Fibroblast of lung (primary cell): ENCODE results near the gene C16orf87. TPM values are rescaled to one million over a fixed set of nuclear protein-coding genes. Genes with fewer than 3 reads are reported as not detected.

ENCODE experiments used
- DNase-seq, 2 donors: peaks; one replicate each; pipeline versions ENCODE4 v3.0.0 to v3.0.0-alpha.2; 2010; ENCODE audit warnings: low read depth in 2 of 2
- H2AFZ ChIP-seq: 2 replicates; pipeline ENCODE4 v1.5.1; 2012; ENCODE audit warnings: low read length, control low read depth, inconsistent platforms
- H3K27ac ChIP-seq: 2 replicates; pipeline ENCODE4 v1.5.1; 2011; ENCODE audit warnings: low read length, control low read depth; ENCODE audit not compliant: insufficient read depth
- H3K27me3 ChIP-seq: 2 replicates; pipeline ENCODE4 v1.5.1; 2011; ENCODE audit warnings: mild to moderate bottlenecking, low read length; ENCODE audit not compliant: control insufficient read depth, insufficient read depth
- H3K36me3 ChIP-seq: 2 replicates; pipeline ENCODE4 v1.5.1; 2011; ENCODE audit warnings: low read length; ENCODE audit not compliant: control insufficient read depth, insufficient read depth
- H3K4me1 ChIP-seq: 2 replicates; pipeline ENCODE4 v1.5.1; 2011; ENCODE audit warnings: low read length; ENCODE audit not compliant: control insufficient read depth, insufficient read depth; ENCODE audit errors: extremely low read depth
- H3K4me2 ChIP-seq: 2 replicates; pipeline ENCODE4 v1.5.1; 2011; ENCODE audit warnings: low read length, control low read depth; ENCODE audit not compliant: insufficient read depth; ENCODE audit errors: extremely low read depth
- H3K4me3 ChIP-seq, 4 experiments: fragments of 200-600 bp in 1 of 4; sonication (generic) in 1 of 4; replicated peaks in 1 of 4; 2 replicates each; pipeline ENCODE4 v1.5.1; 2011 to 2016; ENCODE audit warnings: low read length in 4 of 4, low read depth in 3 of 4, mild to moderate bottlenecking in 3 of 4, control low read depth in 2 of 4, inconsistent platforms in 1 of 4, mixed read lengths in 1 of 4; ENCODE audit not compliant: insufficient read depth in 1 of 4; ENCODE audit errors: control extremely low read depth in 1 of 4
- H3K79me2 ChIP-seq: 2 replicates; pipeline ENCODE4 v1.5.1; 2012; ENCODE audit warnings: mild to moderate bottlenecking, low read length, inconsistent platforms; ENCODE audit not compliant: control insufficient read depth, insufficient read depth
- H3K9ac ChIP-seq: 2 replicates; pipeline ENCODE4 v1.5.1; 2011; ENCODE audit warnings: mild to moderate bottlenecking, low read length, control low read depth; ENCODE audit not compliant: insufficient read depth
- H3K9me3 ChIP-seq: 2 replicates; pipeline ENCODE4 v1.5.1; 2012; ENCODE audit warnings: low read depth, low read length; ENCODE audit not compliant: control insufficient read depth, insufficient read depth
- H4K20me1 ChIP-seq: 2 replicates; pipeline ENCODE4 v1.5.1; 2011; ENCODE audit warnings: low read length; ENCODE audit not compliant: control insufficient read depth, insufficient read depth; ENCODE audit errors: extremely low read depth
- EZH2 ChIP-seq: IDR thresholded peaks from 2 replicates; pipeline ENCODE4 v1.5.1; 2012; ENCODE audit warnings: low read length, control low read depth, mild to moderate bottlenecking; ENCODE audit errors: missing control alignments
- polyA plus RNA-seq, 2 donors: library from polyadenylated mRNA; depleted of rRNA in 1 of 2; stranded (reverse) in 1 of 2; unstranded in 1 of 2; fragments of >200 nt; gene quantifications; 2 replicates each; pipeline ENCODE4 v1.2.1, GENCODE V29; 2011 to 2012; ENCODE audit warnings: missing spikeins in 1 of 2
- total RNA-seq: library from RNA; depleted of rRNA; stranded (reverse); fragments of >200 nt; gene quantifications from 2 replicates; pipeline ENCODE4 v1.2.1, GENCODE V29; 2014
- TF ChIP-seq, protein P1 (sequence below), 2 donors: IDR thresholded peaks in 1 of 2; conservative IDR thresholded peaks in 1 of 2; 1 replicate in 1 of 2; 2 replicates in 1 of 2; pipeline ENCODE4 v1.5.1; 2011 to 2012; ENCODE audit warnings: low read length in 2 of 2, control low read depth in 1 of 2, inconsistent platforms in 1 of 2, low read depth in 1 of 2, mild to moderate bottlenecking in 1 of 2

The C16orf87 gene
- total and polyA plus RNA-seq, 2 donors (not counting 1 experiment from before 2014, with no cell fraction given): 11.6 to 12.1 TPM

- no peak for TF ChIP-seq EZH2
- TF ChIP-seq, protein P1, sequence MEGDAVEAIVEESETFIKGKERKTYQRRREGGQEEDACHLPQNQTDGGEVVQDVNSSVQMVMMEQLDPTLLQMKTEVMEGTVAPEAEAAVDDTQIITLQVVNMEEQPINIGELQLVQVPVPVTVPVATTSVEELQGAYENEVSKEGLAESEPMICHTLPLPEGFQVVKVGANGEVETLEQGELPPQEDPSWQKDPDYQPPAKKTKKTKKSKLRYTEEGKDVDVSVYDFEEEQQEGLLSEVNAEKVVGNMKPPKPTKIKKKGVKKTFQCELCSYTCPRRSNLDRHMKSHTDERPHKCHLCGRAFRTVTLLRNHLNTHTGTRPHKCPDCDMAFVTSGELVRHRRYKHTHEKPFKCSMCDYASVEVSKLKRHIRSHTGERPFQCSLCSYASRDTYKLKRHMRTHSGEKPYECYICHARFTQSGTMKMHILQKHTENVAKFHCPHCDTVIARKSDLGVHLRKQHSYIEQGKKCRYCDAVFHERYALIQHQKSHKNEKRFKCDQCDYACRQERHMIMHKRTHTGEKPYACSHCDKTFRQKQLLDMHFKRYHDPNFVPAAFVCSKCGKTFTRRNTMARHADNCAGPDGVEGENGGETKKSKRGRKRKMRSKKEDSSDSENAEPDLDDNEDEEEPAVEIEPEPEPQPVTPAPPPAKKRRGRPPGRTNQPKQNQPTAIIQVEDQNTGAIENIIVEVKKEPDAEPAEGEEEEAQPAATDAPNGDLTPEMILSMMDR (conservative IDR thresholded peaks at IDR 0.05 in 1 of 2, IDR thresholded peaks at IDR 0.05 in 1 of 2; ENCODE audit: low read depth in 1 of 2, low read length in 2 of 2): no peak
- Histone ChIP-seq H3K36me3 (no peaks in the 10 kb centered on the region), H2AFZ (no peak overlapping the region), H3K27ac (no peak overlapping the region), H4K20me1 (no peaks in the 10 kb centered on the region), H3K9me3 (no peaks in the 10 kb centered on the region), H3K79me2 (no peaks in the 10 kb centered on the region), H3K4me3 (no peak overlapping the region), H3K9ac (no peak overlapping the region), H3K27me3 (peaks cover 10% of the 10 kb centered on the region), H3K4me1 (no peaks in the 10 kb centered on the region), H3K4me2 (no peak overlapping the region)
- DNase-seq: no peak
These were observed 68.4 kb downstream of the C16orf87 start for GRCh38 chr16:46762583-46762982.

DNA sequence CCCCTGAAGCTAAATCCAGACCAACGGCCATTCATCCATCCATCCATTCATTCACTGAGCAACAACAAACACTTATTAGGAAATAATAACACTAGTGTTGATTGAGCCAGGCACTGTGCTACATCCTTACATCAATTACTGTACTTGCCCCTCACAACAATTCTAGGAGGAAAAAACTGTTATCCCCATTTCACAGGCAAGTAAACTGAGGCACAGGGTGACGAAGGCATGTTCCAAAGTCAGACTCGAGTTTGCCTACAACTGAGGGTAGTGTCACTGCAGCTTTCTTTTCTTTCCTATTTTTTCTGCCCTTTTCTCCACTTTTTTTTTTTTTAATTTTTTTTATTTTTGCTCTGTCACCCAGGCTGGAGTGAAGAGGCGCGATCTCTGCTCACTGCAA is 71.7 kb downstream of the C16orf87 start:
- Histone ChIP-seq H3K79me2 (no peaks in the 10 kb centered on the region), H3K9me3 (no peaks in the 10 kb centered on the region), H3K4me1 (no peaks in the 10 kb centered on the region), H2AFZ (no peak overlapping the region), H3K27ac (no peak overlapping the region), H3K4me3 (no peak overlapping the region), H3K27me3 (peaks cover 19% of the 10 kb centered on the region), H3K36me3 (no peaks in the 10 kb centered on the region), H4K20me1 (no peaks in the 10 kb centered on the region), H3K9ac (no peak overlapping the region), H3K4me2 (no peak overlapping the region)
- TF ChIP-seq, protein P1 (conservative IDR thresholded peaks at IDR 0.05 in 1 of 2, IDR thresholded peaks at IDR 0.05 in 1 of 2; ENCODE audit: low read depth in 1 of 2, low read length in 2 of 2): no peak
- TF ChIP-seq EZH2: no peak
- DNase-seq: no peak

GRCh38 chr16:46757339-46758050 is 73.5 kb downstream of the C16orf87 start:
- TF ChIP-seq, protein P1 (conservative IDR thresholded peaks at IDR 0.05 in 1 of 2, IDR thresholded peaks at IDR 0.05 in 1 of 2; ENCODE audit: low read depth in 1 of 2, low read length in 2 of 2): no peak
- no peak for TF ChIP-seq EZH2
- H2AFZ ChIP-seq: no peak overlapping the region
- no peaks in the 10 kb centered on the region for H3K4me1 ChIP-seq
- no peaks in the 10 kb centered on the region for H3K79me2 ChIP-seq
- no peaks in the 10 kb centered on the region for H3K36me3 ChIP-seq
- no peaks in the 10 kb centered on the region for H4K20me1 ChIP-seq
- DNase-seq: no peak
- no peaks in the 10 kb centered on the region for H3K9me3 ChIP-seq
- H3K27ac ChIP-seq: no peak overlapping the region
- no peak overlapping the region for H3K4me3 ChIP-seq
- no peak overlapping the region for H3K4me2 ChIP-seq
- peaks cover 19% of the 10 kb centered on the region for H3K27me3 ChIP-seq
- no peak overlapping the region for H3K9ac ChIP-seq
